Dermis blood vessel endothelial cell (primary cell): ENCODE results near the gene CSNK1G1. TPM values are rescaled to one million over a fixed set of nuclear protein-coding genes. Genes with fewer than 3 reads are reported as not detected.
"Not testable (repeated sequence)": the region's sequence is repeated elsewhere in the genome, so short reads cannot be mapped to it uniquely, and the experiment has no call there.

ENCODE experiments used
- DNase-seq: peaks from one replicate; pipeline ENCODE4 v3.0.0; 2010
- total RNA-seq: library from RNA; depleted of rRNA; stranded (reverse); fragments of >200 nt; gene quantifications from 2 replicates; pipeline ENCODE4 v1.2.3, GENCODE V29; 2014

Gene CSNK1G1
- total RNA-seq, 1 donor from 2014 or later: 25.9 TPM

DNA sequence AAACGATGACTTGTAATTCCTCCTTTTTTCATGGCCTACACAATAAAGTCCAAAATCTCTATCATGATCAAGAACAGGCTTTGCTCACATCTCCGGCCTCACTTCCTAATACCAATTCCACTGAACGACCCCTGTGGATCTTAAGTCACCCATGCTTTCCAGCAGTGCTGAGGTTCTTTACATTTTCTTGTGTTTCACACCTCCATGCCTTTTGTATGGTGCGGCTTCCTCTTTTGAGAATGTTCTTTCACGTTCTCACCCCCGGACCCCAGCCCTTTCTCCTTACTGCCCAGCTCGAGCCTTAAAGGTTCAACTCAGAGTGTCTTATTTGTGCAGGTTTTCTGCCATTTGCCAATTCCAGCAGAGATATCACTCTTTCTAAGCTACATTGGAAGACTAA lies 70.1 kb downstream of the CSNK1G1 start:
- no peak for DNase-seq

DNA sequence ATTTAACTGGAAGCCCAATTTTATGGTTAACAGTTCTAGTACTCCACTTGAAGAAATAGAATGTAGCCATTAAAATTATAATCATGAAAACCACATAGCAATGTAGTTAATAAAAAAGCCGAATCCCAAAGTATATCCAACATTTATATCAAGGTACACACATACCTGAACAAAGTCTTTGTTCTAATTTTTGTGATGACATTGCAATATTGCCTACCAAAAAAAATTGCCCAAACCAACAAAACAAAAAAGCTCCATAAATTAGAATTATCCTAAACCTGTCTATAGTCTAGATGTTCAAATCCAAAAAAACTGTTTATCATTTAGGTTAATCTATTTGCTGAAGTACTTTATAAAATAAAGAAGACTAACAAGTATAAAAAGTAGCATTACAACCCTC lies 70.8 kb downstream of the CSNK1G1 start:
- no peak for DNase-seq

DNA sequence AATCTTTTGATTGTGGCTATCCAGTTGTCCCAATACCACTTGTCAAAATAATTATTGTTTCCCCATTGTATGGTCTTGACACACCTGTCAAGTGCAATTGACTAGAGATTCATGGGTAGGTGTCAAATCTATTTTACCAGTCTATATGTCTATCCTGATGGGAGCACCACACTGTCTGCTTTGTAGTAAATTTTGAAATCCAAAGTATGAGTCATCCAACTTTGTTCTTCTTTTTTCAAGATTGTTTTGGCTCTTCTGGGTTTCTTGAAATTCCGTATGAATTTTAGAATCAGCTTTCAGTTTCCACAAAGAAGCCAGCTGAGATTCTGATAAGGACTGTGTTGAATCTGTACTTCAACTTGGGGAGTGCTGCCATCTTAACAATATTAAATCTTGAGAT lies 71.9 kb downstream of the CSNK1G1 start:
- no peak for DNase-seq

DNA sequence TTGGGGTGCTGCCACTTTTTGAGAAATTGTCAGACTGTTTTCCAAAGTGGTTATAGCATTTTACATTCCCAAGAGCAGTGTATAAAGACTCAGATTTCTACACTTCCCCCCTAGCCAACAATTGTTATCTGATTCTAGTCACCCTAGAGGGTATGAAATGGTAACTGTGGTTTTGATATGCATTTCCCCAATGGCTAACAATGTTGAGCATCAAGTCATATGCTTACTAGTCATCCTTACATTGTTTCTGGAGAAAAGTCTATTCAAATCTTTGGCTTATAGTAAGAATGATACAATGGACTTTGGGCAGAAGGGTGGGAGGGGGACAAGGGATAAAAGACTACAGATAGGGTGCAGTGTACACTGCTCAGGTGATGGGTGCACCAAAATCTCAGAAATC lies 73.3 kb downstream of the CSNK1G1 start:
- peak; percentile 10 for DNase-seq

DNA sequence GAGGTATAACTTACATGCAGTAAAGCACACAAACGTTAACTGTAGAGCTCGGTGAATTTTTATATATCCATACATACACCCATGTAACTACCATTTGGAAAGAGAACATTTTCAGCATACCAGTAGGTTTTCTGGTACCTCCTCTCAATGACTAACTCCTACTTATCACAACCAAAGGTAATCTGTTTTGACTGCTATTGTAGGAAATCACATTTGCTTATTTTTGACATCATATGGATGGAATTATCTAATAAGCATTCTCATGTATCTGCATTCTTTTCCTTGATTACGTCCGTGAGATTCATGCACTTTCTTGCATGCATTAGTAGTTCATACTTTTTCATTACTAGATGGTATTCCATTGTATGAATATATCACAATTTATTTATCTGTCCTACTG lies 76.8 kb downstream of the CSNK1G1 start:
- no peak for DNase-seq

DNA sequence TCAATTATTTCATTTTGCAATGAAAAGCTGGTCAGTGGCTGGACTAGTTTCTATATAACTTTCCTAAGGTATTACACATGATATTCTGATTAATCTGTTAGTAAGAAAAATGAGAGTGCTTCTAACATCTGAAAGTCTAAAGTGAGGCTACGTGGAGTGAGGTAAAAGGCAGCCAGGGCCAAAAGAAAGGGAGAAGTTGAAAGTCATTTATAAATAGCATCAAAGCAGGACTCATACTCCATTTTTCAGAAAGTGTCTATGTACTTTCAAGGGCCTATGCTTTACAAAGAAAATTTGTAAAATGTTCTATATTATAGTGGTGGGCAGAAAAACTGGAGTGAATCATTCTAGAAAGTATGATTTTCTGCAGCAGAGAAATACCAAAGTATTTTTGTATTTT lies 80.0 kb downstream of the CSNK1G1 start:
- no peak for DNase-seq

DNA sequence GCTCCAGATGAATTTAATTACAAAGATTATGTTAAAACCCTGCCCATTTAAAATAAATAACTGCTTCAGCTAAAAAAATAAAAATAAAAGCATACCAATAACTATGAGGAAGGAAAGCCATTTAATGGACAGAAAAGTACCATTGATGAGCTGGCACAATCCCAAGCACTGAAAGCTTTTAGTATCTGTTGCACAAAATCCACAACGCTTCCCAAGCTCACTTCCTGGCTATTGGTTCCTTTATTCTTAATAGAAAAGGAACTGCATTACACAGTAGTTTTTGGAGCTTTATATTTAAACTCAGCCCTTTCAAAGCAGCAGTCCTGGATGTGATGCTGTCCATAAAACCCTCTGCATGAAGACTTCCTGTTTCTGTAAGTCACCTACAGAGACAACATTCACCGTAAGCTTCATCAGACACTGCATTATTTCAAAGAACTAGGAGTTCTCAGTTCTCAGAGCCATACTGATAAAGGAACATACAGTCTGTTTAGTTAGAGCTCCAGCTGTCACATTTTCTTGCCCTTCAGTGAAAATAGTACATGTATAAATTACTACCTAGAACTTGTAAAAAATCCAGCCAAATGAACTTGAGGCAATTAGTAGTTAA lies 81.5 kb downstream of the CSNK1G1 start:
- DNase-seq: no peak

DNA sequence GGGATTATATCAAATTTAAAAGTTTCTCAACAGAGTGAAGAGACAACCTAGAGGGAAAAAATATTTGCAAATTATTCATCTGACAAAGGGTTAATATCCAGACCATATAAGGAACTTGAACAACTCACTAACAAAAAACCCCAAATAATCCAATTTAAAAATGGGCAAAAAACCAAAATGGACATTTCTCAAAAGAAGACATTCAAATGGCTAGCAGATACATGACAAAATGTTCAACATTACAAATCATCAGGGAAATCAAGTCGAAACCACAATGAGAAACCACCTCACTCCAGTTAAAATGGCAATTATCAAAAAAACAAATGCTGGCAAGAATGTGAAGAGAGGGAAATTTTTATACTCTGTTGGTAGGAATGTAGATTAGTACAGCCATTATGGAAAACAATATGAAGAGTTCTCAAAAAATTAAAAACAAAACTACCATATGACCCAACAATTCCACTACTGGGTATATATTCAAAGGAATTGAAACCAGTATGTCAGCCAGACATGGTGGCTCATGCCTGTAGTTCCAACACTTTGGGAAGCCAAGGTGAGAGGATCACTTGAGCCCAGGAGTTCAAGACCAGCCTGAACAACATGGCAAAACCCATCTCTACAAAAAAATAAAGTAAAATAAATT lies 88.5 kb downstream of the CSNK1G1 start:
- DNase-seq: no peak

DNA sequence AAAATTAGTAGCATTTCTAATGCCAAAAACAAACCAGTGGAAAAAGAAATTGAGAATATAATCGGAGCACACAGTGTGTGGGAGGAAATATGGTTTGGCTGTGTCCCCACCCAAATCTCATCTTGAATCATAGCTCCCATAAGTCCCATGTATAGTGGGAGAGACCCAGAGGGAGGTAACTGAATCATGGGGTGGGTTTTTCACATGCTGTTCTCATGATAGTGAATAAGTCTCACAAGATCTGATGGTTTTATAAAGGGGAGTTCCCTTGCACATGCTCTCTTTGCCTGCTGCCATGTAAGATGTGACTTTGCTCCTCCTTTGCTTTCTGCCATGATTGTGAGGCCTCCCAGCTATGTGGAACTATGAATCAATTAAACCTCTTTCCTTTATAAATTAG lies 90.8 kb downstream of the CSNK1G1 start:
- DNase-seq: not testable (repeated sequence)

DNA sequence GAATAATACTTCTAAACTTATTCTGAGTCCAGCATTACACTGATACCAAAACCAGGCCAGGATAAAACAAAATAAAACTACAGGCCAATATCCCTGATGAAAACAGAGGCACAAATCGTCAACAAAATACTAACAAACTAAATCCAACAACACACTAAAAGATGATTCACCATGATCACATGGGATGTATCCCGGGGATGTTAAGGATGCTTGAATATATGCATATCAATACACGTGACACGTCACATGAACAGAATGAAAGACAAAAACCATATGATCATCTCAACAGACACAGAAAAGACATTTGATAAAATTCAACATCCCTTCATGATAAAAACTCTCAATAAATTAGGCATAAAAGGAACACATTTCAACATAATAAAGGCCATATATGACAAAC lies 91.5 kb downstream of the CSNK1G1 start:
- no peak for DNase-seq

DNA sequence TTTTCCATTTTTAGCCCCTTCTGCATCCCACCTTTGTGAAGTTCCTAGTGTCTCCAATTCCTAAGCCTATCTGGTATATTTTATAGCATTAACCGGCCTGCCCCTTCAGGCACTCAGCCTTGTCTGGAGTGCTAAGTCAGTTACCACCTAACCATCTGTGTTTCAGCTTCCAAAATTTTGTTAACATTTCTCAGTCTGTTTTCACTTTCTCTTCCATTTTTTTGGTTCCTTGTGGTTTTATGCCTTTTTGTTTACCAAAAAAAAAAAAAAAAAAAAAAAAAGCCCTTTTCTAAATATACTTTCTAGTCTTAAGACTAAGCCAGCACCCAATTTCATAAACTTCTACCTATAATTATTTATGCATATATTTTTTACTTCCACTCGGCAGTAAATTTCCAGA lies 92.4 kb downstream of the CSNK1G1 start:
- DNase-seq: no peak

DNA sequence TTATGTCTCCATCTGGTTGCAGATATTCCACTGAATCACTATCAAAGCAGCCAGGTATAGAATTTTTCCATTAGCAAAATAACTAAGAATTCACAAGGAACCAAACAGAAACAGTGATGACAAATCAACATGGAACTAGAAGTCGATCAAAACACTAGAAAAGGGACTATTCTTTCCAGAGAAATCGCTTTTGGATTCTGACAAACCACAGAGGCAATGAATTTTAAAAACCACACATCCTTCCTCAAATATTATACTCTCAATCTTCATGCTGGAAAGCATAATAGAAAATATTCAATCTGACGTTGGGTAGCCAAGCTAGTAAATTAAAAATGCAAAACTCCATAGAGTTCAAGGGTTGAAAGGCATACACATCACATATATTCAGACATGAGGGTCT lies 99.9 kb downstream of the CSNK1G1 start:
- no peak for DNase-seq

DNA sequence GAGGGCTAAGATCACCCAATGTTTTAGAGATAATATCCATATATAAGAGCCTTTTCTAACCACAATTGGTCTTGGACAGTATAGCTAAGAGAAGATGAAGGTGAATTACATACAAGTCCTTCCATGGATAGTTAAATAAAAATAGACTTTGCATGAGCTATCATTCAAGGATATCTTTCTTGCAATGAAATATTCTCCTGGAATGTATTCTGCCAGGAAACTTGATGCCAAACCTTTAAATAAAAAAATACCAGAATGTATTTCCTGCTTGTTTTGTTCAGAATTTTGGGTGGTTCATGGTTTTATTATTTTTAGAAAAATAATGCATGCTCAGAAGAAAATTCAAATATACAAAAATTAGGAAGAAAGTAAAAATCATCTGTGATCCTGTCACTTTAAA lies 104.3 kb downstream of the CSNK1G1 start:
- DNase-seq: no peak

DNA sequence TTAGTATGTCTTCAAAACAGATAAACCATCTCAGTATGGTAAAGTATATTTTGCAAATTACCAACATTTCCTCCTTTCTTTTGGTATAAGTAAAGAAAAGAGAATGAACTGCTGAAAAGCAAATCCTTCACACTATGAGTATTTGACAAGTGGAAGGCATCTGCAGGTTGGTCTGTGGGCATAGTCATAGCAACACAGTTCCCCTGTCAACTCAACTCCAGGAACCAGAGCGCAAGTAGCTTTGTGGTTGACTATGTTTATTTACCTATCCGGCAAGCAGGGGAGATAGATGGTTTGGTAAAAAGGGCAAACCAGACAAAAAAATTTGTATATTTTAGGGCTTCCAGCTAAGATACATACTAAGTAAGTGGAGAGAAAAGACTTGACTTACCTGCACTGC lies 104.9 kb downstream of the CSNK1G1 start:
- DNase-seq: no peak

DNA sequence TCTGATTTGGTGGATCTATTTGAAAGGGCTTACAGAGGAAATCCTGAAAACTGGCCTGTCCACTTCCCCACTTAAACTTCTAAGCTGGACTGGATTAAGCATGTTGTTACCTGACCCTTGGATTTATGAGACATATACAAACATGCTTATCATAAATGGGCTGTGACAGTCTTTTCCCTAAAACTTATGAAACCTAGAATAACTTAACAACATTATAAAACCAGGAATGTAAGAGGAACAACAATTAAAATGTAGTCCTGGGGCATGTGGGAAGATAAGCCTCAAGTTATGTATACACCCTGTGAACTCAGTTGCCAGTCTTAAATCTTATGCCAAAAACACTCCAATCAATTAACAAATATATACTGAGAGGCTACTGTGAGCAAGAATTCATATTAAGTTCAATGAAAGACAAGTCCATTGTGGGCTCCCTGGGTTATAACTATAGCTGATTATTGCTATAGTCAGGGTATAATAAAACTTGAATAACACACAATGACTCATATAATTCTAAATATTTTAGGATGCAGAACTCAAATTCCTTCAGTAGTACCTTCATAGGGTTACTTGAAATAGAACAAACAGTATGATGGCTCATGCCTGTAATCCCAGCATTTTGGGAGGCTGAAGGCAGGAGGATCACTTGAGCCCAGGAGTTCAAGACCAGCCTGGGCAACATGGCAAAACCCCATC lies 105.9 kb downstream of the CSNK1G1 start:
- DNase-seq: no peak

DNA sequence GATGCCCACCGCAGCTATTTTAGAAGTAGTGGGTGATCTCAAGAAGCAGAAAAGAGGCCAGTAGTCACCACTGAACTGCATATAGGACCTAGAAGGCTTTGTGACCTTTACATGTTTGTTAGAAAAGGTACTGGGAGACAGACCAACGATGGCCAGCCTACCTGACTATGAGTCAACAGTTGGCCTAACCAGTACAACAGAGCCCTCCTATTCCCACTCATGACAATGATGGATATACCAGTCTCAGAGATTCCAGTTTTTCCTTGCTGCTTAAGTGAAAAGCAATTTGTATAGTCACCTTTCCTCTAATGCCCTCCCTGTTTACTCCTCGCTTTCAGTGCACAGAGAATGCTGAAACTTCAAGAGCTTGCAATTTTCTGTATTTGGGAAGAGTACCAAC lies 106.6 kb downstream of the CSNK1G1 start:
- peak; percentile 8 for DNase-seq

DNA sequence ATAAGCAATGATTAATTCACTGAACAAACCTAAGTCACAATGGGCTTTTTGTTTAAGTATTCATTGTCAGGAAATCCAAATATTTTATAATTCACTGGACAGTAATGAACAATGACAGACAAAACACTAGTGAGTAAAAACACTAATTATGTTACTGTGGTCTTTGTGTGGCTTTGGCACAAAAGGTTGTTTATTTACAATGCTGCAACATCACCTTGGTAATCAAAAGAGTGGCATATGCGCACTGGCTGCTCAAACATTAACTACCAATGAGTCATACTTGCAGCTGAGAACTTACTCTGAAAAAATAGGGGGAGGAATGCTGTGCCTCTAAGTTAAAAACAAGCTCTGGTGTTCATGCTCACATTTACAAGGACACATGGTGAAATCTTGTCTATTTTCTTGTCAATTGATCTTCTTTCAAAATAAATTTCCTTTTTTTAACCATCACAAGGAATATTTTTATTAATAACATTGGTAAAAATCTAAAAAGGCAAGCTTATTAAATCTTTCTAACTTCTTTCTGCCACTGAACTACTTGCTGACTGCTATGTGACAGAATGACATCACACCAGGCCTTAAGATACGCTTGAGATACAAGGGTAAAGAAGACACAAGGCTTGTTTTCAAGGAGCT lies 107.9 kb downstream of the CSNK1G1 start:
- DNase-seq: peak; percentile 98

DNA sequence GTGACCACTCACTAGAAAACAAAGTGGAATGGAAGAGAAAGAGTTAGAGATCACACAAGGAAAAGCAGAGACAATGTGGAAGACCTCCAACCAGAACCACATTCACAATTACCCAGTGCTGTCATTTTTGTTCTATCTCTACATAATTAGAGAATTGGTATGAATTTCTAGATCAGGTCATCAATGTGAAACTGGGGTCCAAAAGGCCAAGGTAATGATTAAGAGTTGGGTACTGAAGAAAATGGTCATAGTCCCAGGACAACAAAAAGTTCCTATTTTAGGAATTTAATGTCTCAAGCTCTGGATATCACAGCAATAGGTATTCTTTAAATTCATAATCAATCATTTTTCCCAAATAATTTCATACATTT lies 108.5 kb downstream of the CSNK1G1 start:
- no peak for DNase-seq

DNA sequence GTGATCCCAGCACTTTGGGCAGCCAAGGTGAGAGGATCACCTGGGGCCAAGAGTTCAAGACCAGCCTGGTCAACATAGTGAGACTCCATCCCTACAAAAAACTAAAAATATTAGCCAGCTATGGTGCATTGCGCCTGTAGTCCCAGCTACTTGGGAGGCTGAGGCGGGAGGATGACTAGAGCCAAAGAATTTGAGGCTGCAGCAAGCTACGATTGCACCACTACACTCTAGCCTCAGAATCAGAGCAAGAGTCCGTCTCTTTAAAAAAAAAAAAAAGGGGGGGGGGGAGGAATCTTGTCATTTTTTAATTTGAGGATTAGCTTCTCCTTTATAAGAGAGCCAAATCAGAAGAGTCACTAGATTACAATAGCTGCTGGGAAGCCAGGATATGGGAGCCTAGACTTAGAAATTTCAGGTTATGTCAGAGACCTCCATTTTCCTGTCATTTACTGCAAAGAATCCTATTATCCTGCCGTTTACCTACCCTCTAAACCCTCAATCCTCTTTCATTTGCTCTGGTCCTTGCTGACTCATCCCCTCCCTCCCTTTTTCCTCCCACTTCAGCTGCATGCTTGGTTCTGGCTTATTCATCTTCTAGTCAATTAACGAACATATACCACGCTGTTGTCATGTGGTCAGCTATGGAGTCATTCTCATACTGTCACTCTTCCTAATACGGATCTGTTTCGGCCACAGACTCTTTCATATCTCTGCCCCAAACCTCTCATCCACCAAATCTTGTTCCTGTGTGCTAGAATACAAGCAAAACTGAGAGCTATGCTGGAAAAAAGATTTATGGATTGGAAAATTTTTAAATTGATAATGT lies 109.4 kb downstream of the CSNK1G1 start:
- DNase-seq: peak; percentile 77

DNA sequence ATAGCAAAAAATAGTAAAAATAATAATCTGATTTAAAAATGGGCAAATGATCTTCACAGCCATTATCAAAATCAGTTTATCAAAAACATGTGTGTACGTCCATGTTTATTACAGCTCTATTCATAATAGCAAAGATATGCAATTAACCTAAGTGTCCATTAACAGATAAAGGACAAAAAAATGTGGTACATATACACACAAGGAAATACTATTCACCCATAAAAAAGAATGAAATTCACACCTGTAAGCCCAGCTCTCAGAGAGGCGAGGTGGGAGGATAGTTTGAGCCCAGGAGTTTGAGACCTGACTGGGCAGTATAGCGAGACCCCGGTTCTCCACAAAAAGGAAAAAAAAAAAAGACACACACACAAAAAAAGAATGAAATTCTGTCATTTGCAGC lies 110.6 kb downstream of the CSNK1G1 start:
- no peak for DNase-seq

DNA sequence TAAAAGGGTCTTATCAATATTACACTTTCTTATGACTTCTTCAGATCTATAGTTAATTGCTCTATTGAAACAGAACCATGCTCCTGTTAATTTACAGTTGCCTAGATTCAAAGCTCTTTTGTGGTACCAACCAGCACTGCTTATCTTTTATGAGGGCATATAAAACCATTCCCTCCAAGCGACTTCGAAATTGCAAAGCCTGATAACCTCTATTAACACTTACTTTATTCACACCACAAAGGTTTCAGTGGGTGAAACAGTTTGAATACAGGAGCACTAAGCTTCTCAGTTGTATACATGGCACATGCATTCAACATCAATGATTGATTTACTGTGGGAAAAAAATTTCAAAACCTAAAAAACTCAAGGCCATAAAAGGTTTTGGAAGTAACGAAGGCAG lies 118.3 kb downstream of the CSNK1G1 start:
- no peak for DNase-seq

DNA sequence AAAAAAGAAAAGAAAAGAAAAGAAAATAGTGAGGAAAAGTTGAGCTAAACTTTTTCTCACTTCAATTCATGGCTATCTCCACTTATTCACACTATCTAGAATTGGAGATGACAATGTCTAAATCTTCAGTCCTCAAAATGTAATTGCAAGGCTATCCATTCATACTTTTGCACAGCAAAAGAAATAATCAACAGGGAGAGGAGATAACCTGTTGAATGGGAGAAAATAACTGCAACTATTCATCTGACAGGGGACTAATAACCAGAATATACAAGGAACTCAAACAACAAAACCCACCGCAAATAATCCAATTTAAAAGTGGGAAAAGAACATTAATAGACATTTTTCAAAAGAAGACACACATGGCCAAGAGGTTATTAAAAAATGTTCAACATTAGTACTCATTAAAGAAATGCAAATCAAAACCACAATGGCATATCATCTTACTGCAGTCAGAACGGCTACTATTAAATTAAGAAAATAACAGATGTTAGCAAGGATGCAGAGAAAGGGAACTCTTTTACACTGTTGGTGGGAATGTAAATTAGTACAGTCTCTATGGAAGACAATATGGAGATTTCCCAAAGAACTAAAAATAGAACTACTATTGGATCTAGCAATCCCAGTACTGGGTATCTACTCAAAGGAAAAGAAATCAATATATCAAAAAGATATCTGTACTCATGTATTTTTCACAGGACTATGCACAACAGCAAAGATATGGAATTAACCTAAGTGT lies 119.6 kb downstream of the CSNK1G1 start:
- DNase-seq: no peak
